Vagina (tissue), 2 donors: ENCODE results near the gene PSMD12. TPM values are rescaled to one million over a fixed set of nuclear protein-coding genes. Genes with fewer than 3 reads are reported as not detected.
"Not testable (repeated sequence)": the region's sequence is repeated elsewhere in the genome, so short reads cannot be mapped to it uniquely, and the experiment has no call there.

Experiments
- DNase-seq, 2 donors: peaks; one replicate each; pipeline ENCODE4 v3.0.0-alpha.2; 2017; ENCODE audit errors: extremely low spot score in 2 of 2
- H3K27ac ChIP-seq: fragments of 200-600 bp; sonication (generic); one replicate; pipeline ENCODE4 v1.5.1; 2019
- H3K27me3 ChIP-seq: fragments of 200-600 bp; sonication (generic); one replicate; pipeline ENCODE4 v1.5.1; 2019
- H3K36me3 ChIP-seq, 2 donors: fragments of 200-600 bp; sonication (generic); one replicate each; pipeline ENCODE4 v1.5.1; 2017 to 2019
- H3K4me1 ChIP-seq: fragments of 200-600 bp; sonication (generic); one replicate; pipeline ENCODE4 v1.5.1; 2019
- H3K4me3 ChIP-seq, 2 donors: fragments of 200-600 bp; sonication (generic); 1 replicate in 1 of 2; 2 replicates in 1 of 2; pipeline ENCODE4 v1.5.1; 2016 to 2019
- H3K9me3 ChIP-seq: fragments of 200-600 bp; sonication (generic); one replicate; pipeline ENCODE4 v1.5.1; 2019
- CTCF ChIP-seq, 3 experiments: fragments of 450-650 bp in 2 of 3; fragments of 200-600 bp in 1 of 3; sonication (generic) in 1 of 3; IDR thresholded peaks; one replicate each; pipeline ENCODE4 v1.5.1; 2017 to 2019; ENCODE audit warnings: antibody characterized with exemption in 3 of 3, mild to moderate bottlenecking in 2 of 3, moderate library complexity in 2 of 3
- POLR2A ChIP-seq, 2 donors: fragments of 450-650 bp; IDR thresholded peaks; one replicate each; pipeline ENCODE4 v1.6.1; 2017; ENCODE audit warnings: antibody characterized with exemption in 2 of 2, mild to moderate bottlenecking in 2 of 2, moderate library complexity in 2 of 2
- POLR2AphosphoS5 ChIP-seq, 2 donors: sonication (generic); formaldehyde crosslinking; IDR thresholded peaks; one replicate each; pipeline ENCODE4 v1.9.0; 2017; ENCODE audit warnings: antibody characterized with exemption in 2 of 2, mild to moderate bottlenecking in 2 of 2, low read depth in 1 of 2; ENCODE audit not compliant: insufficient read depth in 1 of 2
- intact Hi-C: fragments of 100-400 bp; cut with DNase I; formaldehyde crosslinking; loops from one replicate; pipeline ENCODE4 v1.15.1; 2023
- total RNA-seq: library from RNA; depleted of rRNA; stranded (reverse); fragments of >200 nt; gene quantifications from one replicate; pipeline ENCODE4 v1.2.3, GENCODE V29; 2016

Gene PSMD12
- total RNA-seq, 1 donor from 2014 or later = 26.0 TPM

GRCh38 chr17:67328026-67328425 is 38.4 kb downstream of the PSMD12 start:
- H3K4me3 ChIP-seq = no peak overlapping the region
- no peak overlapping the region for H3K27ac ChIP-seq
- intact Hi-C loops = no loop called here
- no peaks in the 10 kb centered on the region for H3K9me3 ChIP-seq
- no peaks in the 10 kb centered on the region for H3K27me3 ChIP-seq
- no peaks in the 10 kb centered on the region for H3K4me1 ChIP-seq
- no peaks in the 10 kb centered on the region for H3K36me3 ChIP-seq
- TF ChIP-seq POLR2AphosphoS5 (IDR thresholded peaks at IDR 0.05; ENCODE audit: insufficient read depth in 1 of 2, low read depth in 1 of 2) = no peak
- no peak for TF ChIP-seq POLR2A (IDR thresholded peaks at IDR 0.05)
- TF ChIP-seq CTCF (IDR thresholded peaks at IDR 0.05) = no peak
- DNase-seq = no peak

GRCh38 chr17:67326959-67327745 is 39.2 kb downstream of the PSMD12 start:
- H3K9me3 ChIP-seq, H3K27me3 ChIP-seq, H3K27ac ChIP-seq, intact Hi-C loops, H3K4me3 ChIP-seq, H3K36me3 ChIP-seq, H3K4me1 ChIP-seq, DNase-seq: not testable (repeated sequence)

- Histone ChIP-seq H3K4me1 (no peaks in the 10 kb centered on the region), H3K27me3 (no peaks in the 10 kb centered on the region), H3K27ac (no peak overlapping the region), H3K9me3 (no peaks in the 10 kb centered on the region), H3K36me3 (no peaks in the 10 kb centered on the region), H3K4me3 (no peak overlapping the region)
- TF ChIP-seq POLR2AphosphoS5 (IDR thresholded peaks at IDR 0.05; ENCODE audit: insufficient read depth in 1 of 2, low read depth in 1 of 2) (no peak), CTCF (IDR thresholded peaks at IDR 0.05) (no peak), POLR2A (IDR thresholded peaks at IDR 0.05) (no peak)
- DNase-seq = no peak
- intact Hi-C loops = no loop called here
These were observed 39.9 kb downstream of the PSMD12 start for GRCh38 chr17:67326440-67326839.

- no peak for DNase-seq
- H3K36me3 ChIP-seq = no peaks in the 10 kb centered on the region
- TF ChIP-seq CTCF (IDR thresholded peaks at IDR 0.05) (no peak), POLR2AphosphoS5 (IDR thresholded peaks at IDR 0.05; ENCODE audit: insufficient read depth in 1 of 2, low read depth in 1 of 2) (no peak), POLR2A (IDR thresholded peaks at IDR 0.05) (no peak)
- no peaks in the 10 kb centered on the region for H3K9me3 ChIP-seq
- intact Hi-C loops = no loop called here
- H3K27ac ChIP-seq = no peak overlapping the region
- H3K4me1 ChIP-seq = no peaks in the 10 kb centered on the region
- no peaks in the 10 kb centered on the region for H3K27me3 ChIP-seq
- no peak overlapping the region for H3K4me3 ChIP-seq
These were observed 42.0 kb downstream of the PSMD12 start for GRCh38 chr17:67324330-67324729.

GRCh38 chr17:67323445-67323844 is 42.9 kb downstream of the PSMD12 start:
- Histone ChIP-seq H3K9me3 (no peaks in the 10 kb centered on the region), H3K27me3 (no peaks in the 10 kb centered on the region), H3K4me3 (no peak overlapping the region), H3K36me3 (no peaks in the 10 kb centered on the region), H3K27ac (no peak overlapping the region), H3K4me1 (no peaks in the 10 kb centered on the region)
- intact Hi-C loops = no loop called here
- no peak for DNase-seq
- TF ChIP-seq POLR2A (IDR thresholded peaks at IDR 0.05) = no peak
- no peak for TF ChIP-seq POLR2AphosphoS5 (IDR thresholded peaks at IDR 0.05; ENCODE audit: insufficient read depth in 1 of 2, low read depth in 1 of 2)
- no peak for TF ChIP-seq CTCF (IDR thresholded peaks at IDR 0.05)
